ENCODE data around the gene POLR2F. TPM values are rescaled to one million over a fixed set of nuclear protein-coding genes. Genes with fewer than 3 reads are reported as not detected.
A peak's percentile ranks its signal among the peaks of the same experiment; 100 is the strongest.

Gene POLR2F
- total RNA-seq, 1 donor from 2014 or later: 99.6 TPM

- Mint-ChIP-seq H3K9me3 (no peaks in the 10 kb centered on the region), H3K27me3 (no peaks in the 10 kb centered on the region)
Measured at GRCh38 chr22:37930952-37931440, 22.5 kb upstream of the POLR2F start.

DNA sequence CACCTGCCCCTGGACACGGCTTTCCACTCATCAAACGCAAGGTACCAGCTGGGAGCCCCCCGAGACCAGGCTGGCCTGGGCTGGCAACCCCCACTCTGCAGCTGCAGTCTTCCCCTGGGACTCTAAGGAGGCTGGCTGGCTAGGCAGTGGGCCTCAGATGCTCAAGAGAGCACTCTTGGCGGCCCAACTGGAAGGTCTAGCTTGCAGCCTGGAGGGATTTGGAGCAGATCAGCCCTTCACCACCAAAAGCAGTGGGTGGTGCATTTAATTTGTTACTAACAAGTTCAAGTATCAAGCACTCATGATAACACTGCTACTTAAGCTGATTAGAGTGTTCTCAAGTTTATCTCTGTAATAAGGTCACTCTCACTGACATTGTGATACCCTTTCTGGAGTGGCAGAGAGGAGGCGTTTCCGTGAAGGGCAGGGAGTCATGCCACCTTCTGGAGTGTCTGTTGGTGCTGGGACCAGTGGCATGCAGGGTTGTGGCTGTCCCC, 21.6 kb upstream of the POLR2F start:
- H3K9me3 Mint-ChIP-seq: no peaks in the 10 kb centered on the region
- no peak for DNase-seq (ENCODE audit: extremely low spot score, unreplicated experiment)
- TF ChIP-seq, protein P1, sequence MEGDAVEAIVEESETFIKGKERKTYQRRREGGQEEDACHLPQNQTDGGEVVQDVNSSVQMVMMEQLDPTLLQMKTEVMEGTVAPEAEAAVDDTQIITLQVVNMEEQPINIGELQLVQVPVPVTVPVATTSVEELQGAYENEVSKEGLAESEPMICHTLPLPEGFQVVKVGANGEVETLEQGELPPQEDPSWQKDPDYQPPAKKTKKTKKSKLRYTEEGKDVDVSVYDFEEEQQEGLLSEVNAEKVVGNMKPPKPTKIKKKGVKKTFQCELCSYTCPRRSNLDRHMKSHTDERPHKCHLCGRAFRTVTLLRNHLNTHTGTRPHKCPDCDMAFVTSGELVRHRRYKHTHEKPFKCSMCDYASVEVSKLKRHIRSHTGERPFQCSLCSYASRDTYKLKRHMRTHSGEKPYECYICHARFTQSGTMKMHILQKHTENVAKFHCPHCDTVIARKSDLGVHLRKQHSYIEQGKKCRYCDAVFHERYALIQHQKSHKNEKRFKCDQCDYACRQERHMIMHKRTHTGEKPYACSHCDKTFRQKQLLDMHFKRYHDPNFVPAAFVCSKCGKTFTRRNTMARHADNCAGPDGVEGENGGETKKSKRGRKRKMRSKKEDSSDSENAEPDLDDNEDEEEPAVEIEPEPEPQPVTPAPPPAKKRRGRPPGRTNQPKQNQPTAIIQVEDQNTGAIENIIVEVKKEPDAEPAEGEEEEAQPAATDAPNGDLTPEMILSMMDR (conservative IDR thresholded peaks at IDR 0.05): no peak
- H3K4me1 Mint-ChIP-seq (ENCODE audit: unreplicated experiment): peaks cover 18% of the 10 kb centered on the region
- peaks cover 4% of the 10 kb centered on the region for H3K36me3 Mint-ChIP-seq
- H3K27me3 Mint-ChIP-seq: no peaks in the 10 kb centered on the region
- H3K4me3 Mint-ChIP-seq: no peak overlapping the region
- H3K27ac Mint-ChIP-seq: no peak overlapping the region

More at GRCh38 chr22:37930952-37931440, 22.5 kb upstream of the POLR2F start:
- peaks cover 18% of the 10 kb centered on the region for H3K4me1 Mint-ChIP-seq (ENCODE audit: unreplicated experiment)
- no peak for DNase-seq (ENCODE audit: extremely low spot score, unreplicated experiment)
- no peak overlapping the region for H3K4me3 Mint-ChIP-seq
- peaks cover 4% of the 10 kb centered on the region for H3K36me3 Mint-ChIP-seq
- peak overlapping the region; percentile 26 for H3K27ac Mint-ChIP-seq
- TF ChIP-seq, protein P1 (conservative IDR thresholded peaks at IDR 0.05): no peak

DNA sequence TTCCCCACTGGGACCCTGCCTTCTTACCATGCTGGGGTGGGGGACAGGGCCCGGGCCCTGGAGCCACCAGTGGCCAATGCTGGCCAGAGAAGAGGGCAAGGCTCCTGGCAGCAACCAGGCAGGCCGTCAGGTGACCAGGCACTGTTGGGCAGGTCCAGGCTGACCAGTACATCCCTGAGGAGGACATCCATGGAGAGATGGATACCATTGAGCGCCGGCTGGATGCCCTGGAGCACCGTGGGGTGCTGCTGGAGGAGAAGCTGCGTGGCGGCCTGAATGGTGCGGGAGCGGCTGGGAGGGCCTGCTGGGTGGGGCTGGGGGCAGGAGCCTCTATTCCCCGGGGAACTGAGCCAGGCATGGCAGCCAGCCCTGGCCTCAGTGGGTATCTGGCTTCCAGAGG, 21.1 kb upstream of the POLR2F start:
- H3K4me1 Mint-ChIP-seq (ENCODE audit: unreplicated experiment): peaks cover 18% of the 10 kb centered on the region

GRCh38 chr22:37932821-37933578, 20.5 kb upstream of the POLR2F start:
- H3K36me3 Mint-ChIP-seq: peaks cover 8% of the 10 kb centered on the region
- no peaks in the 10 kb centered on the region for H3K9me3 Mint-ChIP-seq
- TF ChIP-seq, protein P1 (conservative IDR thresholded peaks at IDR 0.05): no peak
- peak overlapping the region; percentile 78 for H3K27ac Mint-ChIP-seq
- H3K4me3 Mint-ChIP-seq: no peak overlapping the region
- H3K27me3 Mint-ChIP-seq: no peaks in the 10 kb centered on the region
- DNase-seq (ENCODE audit: extremely low spot score, unreplicated experiment): no peak
- peaks cover 18% of the 10 kb centered on the region for H3K4me1 Mint-ChIP-seq (ENCODE audit: unreplicated experiment)

More for the DNA sequence above, 21.1 kb upstream of the POLR2F start:
- Mint-ChIP-seq H3K36me3 (peaks cover 4% of the 10 kb centered on the region), H3K27me3 (no peaks in the 10 kb centered on the region), H3K4me3 (no peak overlapping the region), H3K9me3 (no peaks in the 10 kb centered on the region), H3K27ac (no peak overlapping the region)
- TF ChIP-seq, protein P1 (conservative IDR thresholded peaks at IDR 0.05): no peak
- no peak for DNase-seq (ENCODE audit: extremely low spot score, unreplicated experiment)

GRCh38 chr22:37933711-37934376, 19.7 kb upstream of the POLR2F start:
- Mint-ChIP-seq H3K36me3 (peaks cover 4% of the 10 kb centered on the region), H3K27me3 (no peaks in the 10 kb centered on the region), H3K27ac (peak overlapping the region; percentile 78), H3K4me3 (no peak overlapping the region), H3K4me1 (ENCODE audit: unreplicated experiment) (peaks cover 18% of the 10 kb centered on the region), H3K9me3 (no peaks in the 10 kb centered on the region)
- TF ChIP-seq, protein P1 (conservative IDR thresholded peaks at IDR 0.05): peak; percentile 94
- peak; percentile 87 for DNase-seq (ENCODE audit: extremely low spot score, unreplicated experiment)
